Measurements from ENCODE around the gene TMEM243.

GRCh38 chr7:87190783-87191182 lies 28.7 kb downstream of the TMEM243 start:
- TF ChIP-seq RCOR1 (IDR thresholded peaks at IDR 0.05; ENCODE audit: insufficient replicate concordance, low read length), result no peak
- no peak for TF ChIP-seq RFX5 (IDR thresholded peaks at IDR 0.05; ENCODE audit: low read depth, low read length)
- no peak for TF ChIP-seq POLR2A (IDR thresholded peaks at IDR 0.05; ENCODE audit: low read depth, low read length)

All from IMR-90 (cell line).